Skin epidermis (tissue), 12 donors: ENCODE results near the gene AR.
A peak's percentile ranks its signal among the peaks of the same experiment; 100 is the strongest.

ENCODE experiments used
- H3K27ac ChIP-seq, 21 experiments: fragments of 200-600 bp; sonication (generic) in 11 of 21; one replicate each; pipeline ENCODE4 v1.5.0; 2020; ENCODE audit warnings: mild to moderate bottlenecking in 3 of 21, inconsistent platforms in 2 of 21, moderate library complexity in 2 of 21
- H3K4me3 ChIP-seq, 7 experiments: fragments of 200-600 bp; sonication (generic) in 2 of 7; one replicate each; pipeline ENCODE4 v1.5.0; 2020; ENCODE audit warnings: inconsistent platforms in 2 of 7, mild to moderate bottlenecking in 2 of 7, moderate library complexity in 1 of 7

Gene AR

GRCh38 chrX:67543818-67544217 is at the start of gene AR:
TSS of gene AR (plus strand) at chrX:67544021. CDS start at chrX:67545147, 1,126 bp downstream.
- Histone ChIP-seq H3K4me3 (peak within 1 kb of the TSS; percentile 15 to 45 (median 30)), H3K27ac (peak within 1 kb of the TSS in 6 of 21 experiments; percentile 19 to 71 (median 36))

DNA sequence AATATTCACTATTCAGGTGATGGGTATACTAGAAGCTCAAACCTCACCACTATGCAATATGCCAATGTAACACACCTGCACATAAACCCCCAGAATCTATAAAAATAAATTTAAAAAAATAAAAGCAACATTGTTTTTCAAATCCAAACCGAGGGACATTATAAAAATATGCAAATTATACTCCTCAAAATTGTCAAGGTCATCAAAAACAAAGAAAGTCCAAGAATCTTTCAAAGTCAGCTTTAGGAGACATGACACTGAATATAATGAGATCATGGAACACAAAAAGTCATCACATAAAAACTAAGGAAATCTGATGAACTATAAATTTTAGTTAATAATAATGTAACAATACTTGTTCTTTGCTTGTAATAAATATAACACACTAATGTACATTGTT is 43.2 kb upstream of the AR start:
- H3K4me3 ChIP-seq, result no peak overlapping the region
- H3K27ac ChIP-seq, result no peak overlapping the region

DNA sequence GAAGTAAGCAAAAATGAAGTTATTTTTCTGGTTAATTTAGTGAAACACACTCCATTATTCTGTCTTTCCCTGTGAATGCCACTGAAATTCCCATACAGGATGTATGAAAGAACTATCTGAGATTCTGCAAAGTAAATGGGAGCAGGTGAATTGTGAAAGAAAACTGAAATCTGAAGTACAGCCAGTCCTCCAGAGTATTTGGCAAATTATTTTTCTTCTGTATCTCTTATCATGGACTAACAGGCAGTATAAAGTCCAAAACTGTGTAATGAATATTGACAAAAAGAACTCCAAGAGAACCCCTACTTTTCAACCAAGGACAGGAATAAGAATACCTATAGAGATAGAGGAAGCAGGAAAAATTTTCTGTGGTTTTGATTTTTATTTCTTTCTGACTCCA is 40.8 kb upstream of the AR start:
- H3K4me3 ChIP-seq, result no peak overlapping the region
- no peak overlapping the region for H3K27ac ChIP-seq

GRCh38 chrX:67503453-67503852 is 40.4 kb upstream of the AR start:
- Histone ChIP-seq H3K4me3 (no peak overlapping the region), H3K27ac (no peak overlapping the region)

- Histone ChIP-seq H3K4me3 (no peak overlapping the region), H3K27ac (no peak overlapping the region)
These were observed 23.1 kb upstream of the AR start for GRCh38 chrX:67520671-67521070.

DNA sequence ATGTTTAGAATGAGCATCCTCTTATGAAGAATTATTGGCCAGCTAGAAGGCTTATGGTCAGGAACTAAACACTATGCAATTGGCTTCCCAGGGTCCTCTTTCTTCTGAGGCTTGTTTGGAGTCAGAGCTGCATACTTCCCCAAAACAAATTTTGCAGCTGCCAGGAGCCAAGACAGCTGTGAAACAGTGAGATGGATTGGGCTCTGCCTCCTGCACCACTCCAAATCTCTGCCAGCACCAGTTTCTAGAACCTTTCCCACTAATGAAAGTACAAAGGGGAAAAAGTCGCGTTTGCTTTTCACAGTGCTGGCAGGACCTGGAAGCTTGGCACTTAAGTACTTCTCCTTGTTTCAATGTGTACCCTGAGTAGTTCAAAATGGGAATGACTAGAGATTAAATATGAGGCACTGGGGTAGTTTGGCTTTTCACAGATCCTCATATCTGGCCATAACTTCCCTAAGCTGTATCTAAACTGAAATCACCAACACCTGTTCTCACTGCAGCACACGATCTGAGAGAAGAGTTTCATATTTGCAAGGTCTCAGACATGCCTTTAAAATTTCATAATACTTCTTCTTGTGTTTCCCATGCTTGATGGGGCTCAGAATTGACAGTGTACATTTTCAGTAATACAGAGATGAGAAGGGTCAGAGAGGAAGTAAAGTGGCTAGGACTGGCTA is 20.7 kb upstream of the AR start:
- no peak overlapping the region for H3K4me3 ChIP-seq
- no peak overlapping the region for H3K27ac ChIP-seq

- Histone ChIP-seq H3K27ac (no peak overlapping the region), H3K4me3 (no peak overlapping the region)
These were observed 19.9 kb upstream of the AR start for GRCh38 chrX:67523932-67524331.

GRCh38 chrX:67524428-67524827 is 19.4 kb upstream of the AR start:
- no peak overlapping the region for H3K4me3 ChIP-seq
- H3K27ac ChIP-seq, result no peak overlapping the region

DNA sequence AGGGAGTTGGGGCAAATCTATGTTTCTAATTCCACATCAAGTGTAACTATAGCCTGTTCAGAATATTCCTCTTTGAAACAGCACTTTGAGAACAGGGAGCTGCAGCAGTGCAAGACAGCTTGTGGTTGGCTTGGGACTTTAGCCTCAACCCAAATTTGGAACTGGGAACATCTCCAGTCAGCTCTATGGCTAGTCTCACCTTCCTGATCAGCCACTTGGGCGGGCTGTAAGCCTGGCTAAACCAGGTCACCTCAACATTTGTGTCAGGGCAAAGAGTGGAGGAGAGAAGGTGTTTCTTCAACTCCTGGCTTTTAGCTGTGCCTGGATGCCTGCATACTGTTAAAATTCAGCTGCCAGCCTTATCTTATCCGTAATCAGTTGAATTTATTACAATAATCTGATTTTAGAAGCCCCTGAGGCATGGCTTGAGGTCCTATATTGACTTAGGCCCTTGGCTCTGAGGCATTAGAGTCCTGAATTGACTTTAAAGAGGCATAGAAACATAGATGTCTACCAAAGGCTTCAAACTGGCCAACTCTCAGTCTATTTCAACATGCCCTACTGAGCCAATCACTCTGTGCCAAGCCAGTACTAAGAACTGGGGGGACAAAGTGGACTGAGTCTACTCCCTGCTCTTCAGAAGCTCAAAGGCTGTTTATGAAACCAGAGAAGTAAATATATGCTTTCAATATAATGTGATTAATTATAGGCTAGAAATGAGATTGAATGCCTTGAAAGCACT is 18.7 kb upstream of the AR start:
- Histone ChIP-seq H3K27ac (no peak overlapping the region), H3K4me3 (no peak overlapping the region)

- H3K27ac ChIP-seq, result no peak overlapping the region
- H3K4me3 ChIP-seq, result no peak overlapping the region
These were observed 7.3 kb upstream of the AR start for GRCh38 chrX:67536564-67536963.

DNA sequence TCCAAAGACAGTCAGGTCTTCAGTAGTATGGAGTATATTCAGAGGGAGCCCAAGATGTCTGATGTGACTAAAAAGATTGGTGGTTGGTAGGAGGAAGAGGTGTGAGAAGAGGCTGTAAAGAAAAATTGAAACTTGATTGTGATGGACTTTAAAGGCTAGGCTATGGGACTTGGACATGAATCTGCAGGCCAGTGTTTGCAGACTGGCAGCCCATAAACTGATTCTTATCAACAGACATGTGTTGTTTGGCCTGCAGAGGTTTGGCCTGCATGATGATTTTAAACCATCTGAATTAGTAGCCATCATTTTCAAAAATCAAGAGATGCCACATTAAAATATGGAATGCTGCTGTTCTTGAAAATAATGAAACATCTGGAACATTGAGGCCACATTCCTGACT is 5.4 kb upstream of the AR start:
- H3K4me3 ChIP-seq, result no peak overlapping the region
- no peak overlapping the region for H3K27ac ChIP-seq

- Histone ChIP-seq H3K27ac (peak overlapping the region in 6 of 21 experiments; percentile 19 to 71 (median 36)), H3K4me3 (peak overlapping the region; percentile 15 to 45 (median 30))
These were observed 637 bp downstream of the AR start for GRCh38 chrX:67544281-67545035.

DNA sequence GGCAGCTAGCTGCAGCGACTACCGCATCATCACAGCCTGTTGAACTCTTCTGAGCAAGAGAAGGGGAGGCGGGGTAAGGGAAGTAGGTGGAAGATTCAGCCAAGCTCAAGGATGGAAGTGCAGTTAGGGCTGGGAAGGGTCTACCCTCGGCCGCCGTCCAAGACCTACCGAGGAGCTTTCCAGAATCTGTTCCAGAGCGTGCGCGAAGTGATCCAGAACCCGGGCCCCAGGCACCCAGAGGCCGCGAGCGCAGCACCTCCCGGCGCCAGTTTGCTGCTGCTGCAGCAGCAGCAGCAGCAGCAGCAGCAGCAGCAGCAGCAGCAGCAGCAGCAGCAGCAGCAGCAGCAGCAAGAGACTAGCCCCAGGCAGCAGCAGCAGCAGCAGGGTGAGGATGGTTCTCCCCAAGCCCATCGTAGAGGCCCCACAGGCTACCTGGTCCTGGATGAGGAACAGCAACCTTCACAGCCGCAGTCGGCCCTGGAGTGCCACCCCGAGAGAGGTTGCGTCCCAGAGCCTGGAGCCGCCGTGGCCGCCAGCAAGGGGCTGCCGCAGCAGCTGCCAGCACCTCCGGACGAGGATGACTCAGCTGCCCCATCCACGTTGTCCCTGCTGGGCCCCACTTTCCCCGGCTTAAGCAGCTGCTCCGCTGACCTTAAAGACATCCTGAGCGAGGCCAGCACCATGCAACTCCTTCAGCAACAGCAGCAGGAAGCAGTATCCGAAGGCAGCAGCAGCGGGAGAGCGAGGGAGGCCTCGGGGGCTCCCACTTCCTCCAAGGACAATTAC is 1.4 kb downstream of the AR start:
- Histone ChIP-seq H3K4me3 (peak overlapping the region; percentile 15 to 45 (median 30)), H3K27ac (peak overlapping the region in 1 of 21 experiments; percentile 69)

GRCh38 chrX:67545893-67546495 is 2.2 kb downstream of the AR start:
- Histone ChIP-seq H3K4me3 (peak overlapping the region; percentile 9 to 45 (median 30)), H3K27ac (peak overlapping the region in 2 of 21 experiments; percentile 21 to 69)

DNA sequence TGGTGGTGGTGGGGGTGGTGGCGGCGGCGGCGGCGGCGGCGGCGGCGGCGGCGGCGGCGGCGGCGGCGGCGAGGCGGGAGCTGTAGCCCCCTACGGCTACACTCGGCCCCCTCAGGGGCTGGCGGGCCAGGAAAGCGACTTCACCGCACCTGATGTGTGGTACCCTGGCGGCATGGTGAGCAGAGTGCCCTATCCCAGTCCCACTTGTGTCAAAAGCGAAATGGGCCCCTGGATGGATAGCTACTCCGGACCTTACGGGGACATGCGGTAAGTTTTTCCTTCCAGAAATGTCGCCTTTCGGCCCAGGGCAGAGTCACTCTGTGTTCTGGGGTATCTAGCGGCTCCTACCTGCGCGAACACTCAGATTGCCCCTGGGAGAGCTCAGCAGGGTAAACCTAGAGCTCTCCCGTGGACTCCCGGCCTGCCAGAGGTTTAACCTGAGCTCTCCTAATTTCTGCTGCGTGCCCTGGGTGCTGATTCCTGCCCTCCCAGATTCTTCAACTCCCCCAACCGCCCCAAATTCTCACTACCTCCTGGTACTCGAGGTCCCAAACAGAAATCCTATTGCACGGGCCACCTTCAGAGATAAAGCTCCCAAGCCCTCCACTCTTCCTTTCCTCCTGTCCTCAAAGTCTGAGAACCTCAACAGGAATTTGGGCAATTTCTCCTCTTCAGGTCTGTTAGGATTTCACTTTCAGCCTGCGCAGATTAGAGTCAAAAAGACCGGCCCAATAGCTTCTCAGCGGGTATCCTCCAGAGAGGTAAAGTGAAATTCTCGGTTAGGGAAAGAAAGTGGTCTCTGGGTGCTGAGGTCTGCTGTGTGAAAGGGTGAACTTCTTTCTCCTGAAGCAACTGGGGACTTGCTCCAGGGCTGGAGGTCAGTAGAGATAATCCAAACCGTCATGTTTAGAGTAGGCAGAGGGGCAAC is 2.9 kb downstream of the AR start:
- H3K27ac ChIP-seq, result peak overlapping the region in 7 of 21 experiments; percentile 8 to 69 (median 33)
- H3K4me3 ChIP-seq, result peak overlapping the region in 6 of 7 experiments; percentile 4 to 45 (median 34)

DNA sequence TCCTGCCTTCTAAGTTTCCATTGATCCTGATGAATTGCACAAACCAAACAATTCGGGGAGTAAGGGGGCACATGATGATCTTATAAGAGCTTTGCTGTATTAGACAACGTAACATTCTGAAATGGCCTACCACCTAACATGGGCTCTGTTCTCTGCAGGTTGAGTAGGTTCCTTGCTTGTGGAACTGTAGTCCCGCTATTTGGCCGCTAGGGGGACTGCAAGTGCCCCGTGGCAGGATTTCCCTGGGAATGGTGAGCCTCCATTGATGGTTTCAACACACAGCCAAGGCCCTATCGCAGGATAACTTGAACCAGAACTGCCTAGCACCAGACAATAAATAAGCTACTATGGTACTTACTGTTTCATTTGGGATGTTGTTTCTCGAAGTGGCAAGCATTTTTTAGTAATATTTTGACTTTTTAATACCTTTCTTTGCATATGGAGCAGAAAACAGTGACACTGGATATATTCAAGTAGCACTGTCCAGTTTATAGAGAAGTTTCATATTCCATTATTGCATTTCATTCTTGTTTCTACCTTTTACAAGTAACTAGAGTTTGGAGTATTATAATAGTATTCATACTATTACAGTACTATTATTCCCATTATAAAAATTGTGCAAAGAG is 11.9 kb downstream of the AR start:
- Histone ChIP-seq H3K4me3 (no peak overlapping the region), H3K27ac (no peak overlapping the region)

- Histone ChIP-seq H3K27ac (no peak overlapping the region), H3K4me3 (no peak overlapping the region)
These were observed 14.4 kb downstream of the AR start for GRCh38 chrX:67558267-67558666.
